Osteoblast (primary cell): ENCODE data around the gene ARHGAP27. TPM values are rescaled to one million over a fixed set of nuclear protein-coding genes. Genes with fewer than 3 reads are reported as not detected.

Experiments
- DNase-seq: peaks from one replicate; pipeline ENCODE4 v3.0.0; 2011; ENCODE audit warnings: low spot score, mixed read lengths; ENCODE audit not compliant: insufficient read length; ENCODE audit errors: missing footprints
- H2AFZ ChIP-seq: 2 replicates; pipeline ENCODE4 v1.6.0; 2011; ENCODE audit warnings: mild to moderate bottlenecking, low read length
- H3K27ac ChIP-seq: 2 replicates; pipeline ENCODE4 v1.5.1; 2011; ENCODE audit warnings: mild to moderate bottlenecking, low read depth, low read length, moderate library complexity
- H3K27me3 ChIP-seq: 2 replicates; pipeline ENCODE4 v1.6.0; 2012; ENCODE audit warnings: mild to moderate bottlenecking, control low read depth, inconsistent platforms, low read length, moderate library complexity; ENCODE audit not compliant: insufficient read depth
- H3K36me3 ChIP-seq: 2 replicates; pipeline ENCODE4 v1.5.1; 2011; ENCODE audit warnings: mild to moderate bottlenecking, low read length, control low read depth, moderate library complexity; ENCODE audit not compliant: insufficient read depth
- H3K4me1 ChIP-seq: 2 replicates; pipeline ENCODE4 v1.5.1; 2011; ENCODE audit warnings: mild to moderate bottlenecking, low read length, control low read depth, moderate library complexity; ENCODE audit not compliant: insufficient read depth
- H3K4me2 ChIP-seq: 2 replicates; pipeline ENCODE4 v1.6.0; 2011; ENCODE audit warnings: mild to moderate bottlenecking, low read length; ENCODE audit not compliant: insufficient read depth
- H3K4me3 ChIP-seq: fragments of 200-600 bp; sonication (generic); 3 replicates; pipeline ENCODE4 v1.5.1; 2012; ENCODE audit warnings: mild to moderate bottlenecking, low read length, inconsistent platforms; ENCODE audit not compliant: insufficient read depth
- H3K79me2 ChIP-seq: 2 replicates; pipeline ENCODE4 v1.6.0; 2012; ENCODE audit warnings: mild to moderate bottlenecking, low read length, control low read depth, inconsistent platforms; ENCODE audit not compliant: insufficient read depth
- H3K9me3 ChIP-seq: 2 replicates; pipeline ENCODE4 v1.5.1; 2011; ENCODE audit warnings: low read depth, low read length, control low read depth
- H4K20me1 ChIP-seq: 2 replicates; pipeline ENCODE4 v1.6.0; 2012; ENCODE audit warnings: mild to moderate bottlenecking, low read length, control low read depth; ENCODE audit not compliant: insufficient read depth
- CTCF ChIP-seq: IDR thresholded peaks from 2 replicates; pipeline ENCODE4 v1.5.1; 2011; ENCODE audit warnings: mild to moderate bottlenecking, low read depth, low read length, moderate library complexity; ENCODE audit errors: extremely low read depth
- total RNA-seq: library from RNA; depleted of rRNA; stranded (reverse); fragments of >200 nt; gene quantifications from 2 replicates; pipeline ENCODE4 v1.2.3, GENCODE V29; 2012

Gene ARHGAP27
- total RNA-seq, 1 donor: 2.9 TPM

GRCh38 chr17:45385331-45385997, 47.2 kb downstream of the ARHGAP27 start:
- Histone ChIP-seq H3K4me2 (no peak overlapping the region), H2AFZ (no peak overlapping the region), H3K4me1 (peaks cover 23% of the 10 kb centered on the region), H4K20me1 (no peaks in the 10 kb centered on the region), H3K36me3 (no peaks in the 10 kb centered on the region), H3K9me3 (no peaks in the 10 kb centered on the region), H3K27me3 (peaks cover 4% of the 10 kb centered on the region), H3K79me2 (no peaks in the 10 kb centered on the region), H3K4me3 (no peak overlapping the region), H3K27ac (no peak overlapping the region)
- peak; percentile 94 for DNase-seq
- peak; percentile 96 for TF ChIP-seq CTCF

- no peak for TF ChIP-seq CTCF
- no peaks in the 10 kb centered on the region for H3K79me2 ChIP-seq
- no peak overlapping the region for H2AFZ ChIP-seq
- H3K27me3 ChIP-seq: peaks cover 4% of the 10 kb centered on the region
- no peaks in the 10 kb centered on the region for H4K20me1 ChIP-seq
- no peaks in the 10 kb centered on the region for H3K9me3 ChIP-seq
- no peak overlapping the region for H3K4me3 ChIP-seq
- no peak overlapping the region for H3K27ac ChIP-seq
- no peaks in the 10 kb centered on the region for H3K36me3 ChIP-seq
- DNase-seq: no peak
- peaks cover 23% of the 10 kb centered on the region for H3K4me1 ChIP-seq
- H3K4me2 ChIP-seq: no peak overlapping the region
These were observed 47.8 kb downstream of the ARHGAP27 start for GRCh38 chr17:45384789-45385262.

- H3K27me3 ChIP-seq: peaks cover 2% of the 10 kb centered on the region
- H4K20me1 ChIP-seq: no peaks in the 10 kb centered on the region
- peaks cover 23% of the 10 kb centered on the region for H3K4me1 ChIP-seq
- TF ChIP-seq CTCF: no peak
- DNase-seq: no peak
- no peaks in the 10 kb centered on the region for H3K36me3 ChIP-seq
- no peaks in the 10 kb centered on the region for H3K79me2 ChIP-seq
- H2AFZ ChIP-seq: no peak overlapping the region
- H3K4me2 ChIP-seq: peak overlapping the region; percentile 20
- no peak overlapping the region for H3K27ac ChIP-seq
- H3K9me3 ChIP-seq: no peaks in the 10 kb centered on the region
- H3K4me3 ChIP-seq: no peak overlapping the region
These were observed 48.5 kb downstream of the ARHGAP27 start for GRCh38 chr17:45384047-45384788.

GRCh38 chr17:45383003-45383402, 49.7 kb downstream of the ARHGAP27 start:
- no peaks in the 10 kb centered on the region for H4K20me1 ChIP-seq
- DNase-seq: no peak
- no peaks in the 10 kb centered on the region for H3K36me3 ChIP-seq
- no peak overlapping the region for H3K4me2 ChIP-seq
- H3K79me2 ChIP-seq: no peaks in the 10 kb centered on the region
- H2AFZ ChIP-seq: no peak overlapping the region
- peaks cover 17% of the 10 kb centered on the region for H3K4me1 ChIP-seq
- H3K9me3 ChIP-seq: no peaks in the 10 kb centered on the region
- no peaks in the 10 kb centered on the region for H3K27me3 ChIP-seq
- no peak overlapping the region for H3K4me3 ChIP-seq
- no peak overlapping the region for H3K27ac ChIP-seq
- no peak for TF ChIP-seq CTCF
